HG03521 (cell line): ENCODE data around the gene PKP1.
A peak's percentile ranks its signal among the peaks of the same experiment; 100 is the strongest.

ENCODE experiments used
- ATAC-seq: cut with Tn5 transposase; IDR thresholded peaks from one replicate; pipeline ENCODE4 v1.9.1; 2021; ENCODE audit warnings: mild to moderate bottlenecking, moderate library complexity; ENCODE audit not compliant: unreplicated experiment

PKP1 gene

GRCh38 chr1:201363467-201363866 is 80.2 kb downstream of the PKP1 start:
- no peak for ATAC-seq

GRCh38 chr1:201364808-201365105 is 81.5 kb downstream of the PKP1 start:
- ATAC-seq: no peak

DNA sequence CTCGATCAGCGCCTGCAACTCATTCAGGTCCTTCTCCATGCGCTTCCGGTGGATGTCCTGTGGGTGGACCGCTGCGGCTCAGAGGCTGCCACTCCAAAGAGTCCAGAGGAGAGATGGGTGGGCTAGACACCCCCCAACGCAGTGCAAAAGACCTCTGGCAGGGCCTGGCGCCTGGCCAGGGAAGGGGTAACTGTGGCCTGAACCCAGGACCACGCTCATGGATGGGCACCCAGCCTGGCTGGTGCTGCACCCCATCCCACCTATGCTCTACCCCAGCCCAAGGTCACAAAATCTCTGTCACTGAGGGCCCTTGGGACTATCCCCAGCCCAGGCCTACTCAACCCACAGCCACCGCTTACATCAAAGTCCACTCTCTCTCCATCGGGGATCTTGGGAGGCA is 81.9 kb downstream of the PKP1 start:
- ATAC-seq: no peak

GRCh38 chr1:201366696-201367095 is 83.4 kb downstream of the PKP1 start:
- no peak for ATAC-seq

GRCh38 chr1:201369209-201369608 is 85.9 kb downstream of the PKP1 start:
- ATAC-seq: no peak

GRCh38 chr1:201370500-201370899 is 87.2 kb downstream of the PKP1 start:
- no peak for ATAC-seq

DNA sequence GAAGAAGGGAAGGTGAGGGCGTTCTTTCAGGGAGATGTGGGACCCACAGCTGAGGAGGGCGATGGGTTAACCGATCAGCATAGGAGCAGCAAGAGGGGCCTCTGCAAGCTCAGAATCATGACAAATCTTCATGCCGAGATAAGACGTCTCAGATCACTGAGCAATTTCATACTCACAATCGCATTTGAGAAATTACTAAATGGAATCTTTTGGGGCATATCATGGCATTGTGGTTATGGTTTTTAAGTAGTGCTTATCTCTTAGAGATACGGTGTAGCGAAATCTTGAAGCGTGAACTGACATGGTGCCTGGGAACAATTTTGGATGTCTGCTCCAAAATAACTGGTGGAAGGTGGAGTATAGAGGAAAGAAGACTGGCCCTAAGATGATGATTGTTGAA is 88.0 kb downstream of the PKP1 start:
- ATAC-seq: no peak

DNA sequence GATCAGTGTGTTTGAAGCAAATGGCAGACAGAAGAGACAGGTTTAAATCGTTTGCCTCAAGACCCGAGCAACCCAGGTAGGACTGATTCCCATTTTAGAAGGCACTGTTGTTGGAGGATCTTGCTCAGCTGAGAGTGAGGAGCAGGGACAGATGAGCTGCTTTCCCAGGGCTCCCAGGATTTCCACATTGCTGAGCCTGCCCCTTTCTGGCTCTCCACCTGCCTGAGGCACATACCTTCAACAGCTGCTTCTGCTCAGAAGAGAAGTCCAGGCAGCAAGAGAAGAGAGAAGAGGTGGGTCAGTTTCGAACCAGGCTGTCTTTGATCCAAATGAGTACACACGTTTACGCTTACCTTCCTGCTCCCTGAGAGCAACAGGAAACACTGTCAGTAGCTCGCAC is 88.5 kb downstream of the PKP1 start:
- no peak for ATAC-seq

DNA sequence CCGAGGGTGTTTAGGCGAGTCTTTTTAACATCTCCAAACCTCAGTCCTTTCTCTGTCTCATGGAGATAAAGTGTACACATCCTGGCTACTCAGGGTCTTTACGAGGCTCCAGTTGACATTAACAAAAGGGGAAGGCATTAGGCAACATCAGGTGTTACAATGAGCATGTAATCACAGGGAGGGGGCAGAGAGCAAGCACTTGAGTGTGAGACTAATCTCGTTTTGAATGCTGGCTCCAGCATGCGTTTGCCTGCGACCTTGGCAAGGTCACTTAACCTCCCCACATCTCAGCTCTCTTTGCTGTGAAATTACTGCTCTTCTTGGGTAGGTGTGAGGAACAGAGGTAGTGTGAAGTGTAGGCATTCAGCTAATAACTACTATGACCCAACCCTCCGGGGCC is 91.1 kb downstream of the PKP1 start:
- no peak for ATAC-seq

DNA sequence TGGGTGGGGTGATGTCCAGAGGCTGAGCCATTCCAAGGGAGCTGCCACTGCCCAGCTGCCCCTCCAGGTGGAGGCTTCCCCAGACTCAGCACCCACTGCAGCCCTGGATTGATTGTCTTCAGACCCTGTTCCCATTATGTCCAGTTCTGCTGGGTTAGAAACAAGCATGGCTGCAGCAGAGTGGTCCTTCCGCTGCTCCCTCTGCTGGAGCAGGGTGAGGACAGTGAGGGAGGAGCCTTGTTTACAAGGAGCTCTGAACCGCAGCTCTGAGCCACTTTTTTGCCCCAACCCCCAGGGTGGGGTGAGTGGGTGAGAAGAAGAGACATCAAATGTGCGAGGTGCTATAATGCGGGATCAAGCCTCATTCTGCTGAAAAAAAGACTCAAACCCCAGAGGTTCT is 91.9 kb downstream of the PKP1 start:
- no peak for ATAC-seq

GRCh38 chr1:201376107-201376463 is 92.8 kb downstream of the PKP1 start:
- ATAC-seq: no peak

GRCh38 chr1:201376464-201377374 is 93.4 kb downstream of the PKP1 start:
- peak; percentile 46 for ATAC-seq

- no peak for ATAC-seq
Measured at GRCh38 chr1:201377611-201378092, 94.3 kb downstream of the PKP1 start, which contains the start of gene TNNT2. TNNT2 (minus strand) TSS chr1:201377680; CDS start chr1:201373254, 4,426 bp downstream.

DNA sequence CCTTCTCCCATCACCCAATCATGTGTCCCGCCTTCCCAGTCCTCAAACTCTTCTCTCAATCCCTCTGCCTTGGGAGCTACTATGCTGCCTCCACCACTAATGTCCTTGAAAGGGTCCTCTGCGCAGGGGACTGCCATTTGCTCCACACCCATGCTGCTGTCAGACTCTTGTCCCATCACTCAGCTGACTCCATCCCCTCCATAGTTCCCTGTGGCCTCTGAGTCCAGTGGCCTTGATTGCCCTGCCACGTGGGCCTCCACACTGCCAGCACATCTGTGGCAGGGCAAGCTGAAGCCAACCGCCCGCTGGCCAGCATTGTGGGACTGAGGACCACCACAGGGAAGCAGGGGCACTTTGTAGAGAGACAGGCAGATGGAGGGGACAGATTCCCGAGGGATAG is 95.5 kb downstream of the PKP1 start:
- no peak for ATAC-seq

GRCh38 chr1:201379733-201380242 is 96.5 kb downstream of the PKP1 start:
- ATAC-seq: no peak

- ATAC-seq: no peak
Measured at GRCh38 chr1:201381130-201381529, 97.8 kb downstream of the PKP1 start.
